GM23338 (cell line): Measurements from ENCODE around the gene CXXC1. TPM values are rescaled to one million over a fixed set of nuclear protein-coding genes. Genes with fewer than 3 reads are reported as not detected.

Experiments
- ATAC-seq: fragments of 200-7000 bp; cut with Tn5 transposase; 3 replicates; pipeline ENCODE4 v1.9.1; 2020
- DNase-seq: peaks from one replicate; pipeline ENCODE4 v3.0.0-alpha.2; 2015; ENCODE audit warnings: low spot score
- H2AFZ ChIP-seq: fragments of 200-600 bp; sonication (generic); 2 replicates; pipeline ENCODE4 v1.8.0; 2016; ENCODE audit warnings: antibody characterized with exemption, mild to moderate bottlenecking, moderate library complexity
- H3F3A ChIP-seq: fragments of 200-600 bp; sonication (generic); replicated peaks from 2 replicates; pipeline ENCODE4 v1.8.0; 2017; ENCODE audit warnings: antibody characterized with exemption, mixed run types, low read depth
- H3K27ac ChIP-seq: fragments of 200-600 bp; sonication (generic); 2 replicates; pipeline ENCODE4 v1.6.1; 2016; ENCODE audit warnings: low read depth
- H3K27me3 ChIP-seq: fragments of 200-600 bp; sonication (generic); 2 replicates; pipeline ENCODE4 v1.8.0; 2016; ENCODE audit warnings: mild to moderate bottlenecking, mixed run types, moderate library complexity; ENCODE audit not compliant: insufficient read depth
- H3K36me3 ChIP-seq: fragments of 200-600 bp; sonication (generic); 2 replicates; pipeline ENCODE4 v1.8.0; 2016; ENCODE audit warnings: mild to moderate bottlenecking; ENCODE audit not compliant: insufficient read depth
- H3K4me1 ChIP-seq: fragments of 200-600 bp; sonication (generic); 2 replicates; pipeline ENCODE4 v1.8.0; 2016; ENCODE audit warnings: mild to moderate bottlenecking, moderate library complexity; ENCODE audit not compliant: insufficient read depth
- H3K4me2 ChIP-seq: fragments of 200-600 bp; sonication (generic); 2 replicates; pipeline ENCODE4 v1.7.1; 2017; ENCODE audit warnings: mixed run types
- H3K4me3 ChIP-seq: fragments of 200-600 bp; sonication (generic); 2 replicates; pipeline ENCODE4 v1.6.1; 2016; ENCODE audit warnings: mixed run types
- H3K79me2 ChIP-seq: fragments of 200-600 bp; sonication (generic); replicated peaks from 2 replicates; pipeline ENCODE4 v1.8.0; 2017; ENCODE audit warnings: mild to moderate bottlenecking; ENCODE audit not compliant: insufficient read depth
- H3K9me2 ChIP-seq: fragments of 200-600 bp; sonication (generic); 2 replicates; pipeline ENCODE4 v1.8.0; 2017; ENCODE audit not compliant: insufficient read depth
- H4K20me1 ChIP-seq: fragments of 200-600 bp; sonication (generic); replicated peaks from 2 replicates; pipeline ENCODE4 v1.8.0; 2017; ENCODE audit warnings: mild to moderate bottlenecking; ENCODE audit not compliant: insufficient read depth
- H3K27ac Mint-ChIP-seq: 2 replicates; pipeline ENCODE4 v1.8.0; 2020; ENCODE audit warnings: inconsistent platforms, mild to moderate bottlenecking, moderate library complexity, mixed read lengths
- H3K27me3 Mint-ChIP-seq: 3 replicates; pipeline ENCODE4 v1.8.0; 2022; ENCODE audit warnings: low read depth, mild to moderate bottlenecking, moderate library complexity, mixed read lengths, inconsistent platforms; ENCODE audit not compliant: insufficient read depth, poor library complexity
- H3K36me3 Mint-ChIP-seq: 3 replicates; pipeline ENCODE4 v1.8.0; 2021; ENCODE audit warnings: low read depth, mild to moderate bottlenecking, inconsistent platforms, moderate library complexity, mixed read lengths
- H3K4me1 Mint-ChIP-seq: 3 replicates; pipeline ENCODE4 v1.8.0; 2020; ENCODE audit warnings: mild to moderate bottlenecking, inconsistent platforms, mixed read lengths
- H3K4me3 Mint-ChIP-seq: 3 replicates; pipeline ENCODE4 v1.8.0; 2021; ENCODE audit warnings: moderate library complexity, mild to moderate bottlenecking, inconsistent platforms, mixed read lengths
- H3K9me3 Mint-ChIP-seq: 3 replicates; pipeline ENCODE4 v1.8.0; 2020; ENCODE audit warnings: moderate library complexity, mild to moderate bottlenecking, inconsistent platforms, mixed read lengths
- ETS1 ChIP-seq: IDR thresholded peaks from 2 replicates; pipeline ENCODE4 v1.6.1; 2016; ENCODE audit warnings: antibody characterized with exemption
- EZH2 ChIP-seq: fragments of 200-600 bp; sonication (generic); IDR thresholded peaks from one replicate; pipeline ENCODE4 v1.8.0; 2017; ENCODE audit warnings: antibody characterized with exemption, mild to moderate bottlenecking, low read depth; ENCODE audit not compliant: unreplicated experiment
- EZH2phosphoT487 ChIP-seq: fragments of 200-600 bp; sonication (generic); IDR thresholded peaks from one replicate; pipeline ENCODE4 v1.8.1; 2018; ENCODE audit warnings: antibody characterized with exemption; ENCODE audit not compliant: unreplicated experiment
- JUNB ChIP-seq: IDR thresholded peaks from one replicate; pipeline ENCODE4 v1.6.1; 2016; ENCODE audit warnings: antibody characterized with exemption; ENCODE audit not compliant: unreplicated experiment
- NANOG ChIP-seq: IDR thresholded peaks from 2 replicates; pipeline ENCODE4 v1.6.1; 2016; ENCODE audit warnings: antibody characterized with exemption, borderline replicate concordance
- POLR2AphosphoS5 ChIP-seq: IDR thresholded peaks from 2 replicates; pipeline ENCODE4 v1.6.1; 2016; ENCODE audit warnings: antibody characterized with exemption, low read depth
- REST ChIP-seq: IDR thresholded peaks from one replicate; pipeline ENCODE4 v1.6.1; 2018; ENCODE audit warnings: antibody characterized with exemption; ENCODE audit not compliant: unreplicated experiment
- STAT1 ChIP-seq: IDR thresholded peaks from one replicate; pipeline ENCODE4 v1.6.1; 2016; ENCODE audit warnings: antibody characterized with exemption; ENCODE audit not compliant: unreplicated experiment
- ZNF114 ChIP-seq: fragments of 250-450 bp; sonication (Bioruptor Pico); IDR thresholded peaks from 2 replicates; pipeline ENCODE4 v1.5.0; 2020; ENCODE audit warnings: mild to moderate bottlenecking, moderate library complexity
- ZNF331 ChIP-seq: fragments of 250-450 bp; sonication (Bioruptor Pico); IDR thresholded peaks from 2 replicates; pipeline ENCODE4 v1.5.0; 2020; ENCODE audit warnings: low read depth, mild to moderate bottlenecking, moderate library complexity
- ZNF462 ChIP-seq: fragments of 250-450 bp; sonication (Bioruptor Pico); IDR thresholded peaks from 2 replicates; pipeline ENCODE4 v1.5.0; 2020; ENCODE audit warnings: mild to moderate bottlenecking, moderate library complexity
- polyA plus RNA-seq: library from polyadenylated mRNA; unstranded; fragments of >200 nt; fragmentation: Nextera tagmentation; extraction: Ambion mirVana; gene quantifications from 2 replicates; pipeline ENCODE4 v1.2.1, GENCODE V29; 2016
- total RNA-seq: library from RNA; depleted of rRNA; stranded (reverse); fragments of >200 nt; shearing (Covaris generic); gene quantifications from 2 replicates; pipeline ENCODE4 v1.2.3, GENCODE V29; 2014

The CXXC1 gene
- total and polyA plus RNA-seq, 2 experiments from 2014 or later: 59.0 to 74.3 TPM

GRCh38 chr18:50274044-50274442, 13.4 kb downstream of the CXXC1 start (continued):
- TF ChIP-seq REST (no peak), NANOG (no peak), ZNF114 (CRISPR knock-in tag) (no peak), EZH2phosphoT487 (no peak), ETS1 (no peak)

- Histone ChIP-seq H3K9me2 (no peaks in the 10 kb centered on the region), H3K27ac (no peak overlapping the region), H2AFZ (no peak overlapping the region), H3K4me1 (no peaks in the 10 kb centered on the region), H3K79me2 (peaks cover 4% of the 10 kb centered on the region; the same call in 1 of the 2 replicates), H3F3A (no peaks in the 10 kb centered on the region), H3K4me2 (no peak overlapping the region), H4K20me1 (no peaks in the 10 kb centered on the region; the same call in 1 of the 2 replicates), H3K27me3 (no peaks in the 10 kb centered on the region), H3K36me3 (peaks cover 11% of the 10 kb centered on the region; the same call in 1 of the 2 replicates), H3K4me3 (no peak overlapping the region)
- Mint-ChIP-seq H3K4me3 (no peak overlapping the region), H3K9me3 (no peaks in the 10 kb centered on the region; the same call in 2 of the 3 replicates), H3K27ac (no peak overlapping the region), H3K4me1 (peaks cover 2% of the 10 kb centered on the region; the same call in 1 of the 3 replicates), H3K27me3 (peaks cover 2% of the 10 kb centered on the region), H3K36me3 (peaks cover 60% of the 10 kb centered on the region)
- DNase-seq (no peak), ATAC-seq (no peak)
- no peak for TF ChIP-seq POLR2AphosphoS5
- TF ChIP-seq ETS1: no peak
- TF ChIP-seq ZNF114 (CRISPR knock-in tag): no peak
- no peak for TF ChIP-seq EZH2
- TF ChIP-seq ZNF462 (CRISPR knock-in tag): no peak
- no peak for TF ChIP-seq JUNB
- no peak for TF ChIP-seq ZNF331 (CRISPR knock-in tag)
- TF ChIP-seq STAT1: no peak
Measured at GRCh38 chr18:50273203-50274043, 14.1 kb downstream of the CXXC1 start.
